Measurements from ENCODE around the gene PROZ.

- TF ChIP-seq CTCF (conservative IDR thresholded peaks at IDR 0.05 in 1 of 2, IDR thresholded peaks at IDR 0.05 in 1 of 2; ENCODE audit: extremely low read depth in 1 of 2, insufficient read depth in 1 of 2, low read depth in 1 of 2, low read length in 2 of 2) (no peak), EZH2 (IDR thresholded peaks at IDR 0.05; ENCODE audit: borderline replicate concordance, low read length) (no peak)
Measured at GRCh38 chr13:113219256-113219940, 61.0 kb downstream of the PROZ start.

Measured in mammary epithelial cell (primary cell).